Endothelial cell of umbilical vein (primary cell): Measurements from ENCODE around the gene ADCY5. TPM values are rescaled to one million over a fixed set of nuclear protein-coding genes. Genes with fewer than 3 reads are reported as not detected.

ENCODE experiments used
- BruUV-seq: library from RNA; stranded (reverse); fragments of 400-500 nt; replicated peaks from 2 replicates; lab custom pipeline; 2021; lab: Mats Ljungman, UMichigan
- CTCF ChIA-PET: fragments of 300-600, 350-600 bp; sonication (Branson Sonifier 250); formaldehyde crosslinking; loops from one replicate; lab custom pipeline; 2021; ENCODE audit warnings: antibody characterized with exemption, inconsistent platforms; lab: Charles Lee
- POLR2A ChIA-PET: fragments of 300-600, 350-600 bp; sonication (Branson Sonifier 250); formaldehyde crosslinking; loops from one replicate; lab custom pipeline; 2021; ENCODE audit warnings: antibody characterized with exemption, inconsistent platforms; lab: Charles Lee
- DNase-seq: peaks from one replicate; pipeline ENCODE4 v3.0.0-alpha.2; 2011; ENCODE audit warnings: low read depth, low spot score
- FAIRE-seq: peaks from 2 replicates; lab custom pipeline; 2011; peaks lifted over from hg19 to GRCh38; lab: Jason Lieb, UNC
- H2AFZ ChIP-seq: 2 replicates; pipeline ENCODE4 v1.6.0; 2012; ENCODE audit warnings: low read depth, low read length, control low read depth, inconsistent platforms
- H3K27ac ChIP-seq: 2 replicates; pipeline ENCODE4 v1.5.1; 2011; ENCODE audit warnings: low read depth, mild to moderate bottlenecking, control low read depth, low read length, moderate library complexity; ENCODE audit not compliant: insufficient read depth
- H3K27me3 ChIP-seq, 2 experiments: 2 replicates each; pipeline versions ENCODE4 v1.6.0 to v1.6.1; 2011; ENCODE audit warnings: low read length in 2 of 2, mixed read lengths in 1 of 2; ENCODE audit not compliant: control insufficient read depth in 2 of 2, insufficient read depth in 2 of 2
- H3K36me3 ChIP-seq, 2 experiments: 2 replicates in 1 of 2; 3 replicates in 1 of 2; pipeline ENCODE4 v1.5.1; 2011; ENCODE audit warnings: low read length in 2 of 2, mild to moderate bottlenecking in 1 of 2, moderate library complexity in 1 of 2; ENCODE audit not compliant: control insufficient read depth in 2 of 2, insufficient read depth in 2 of 2; ENCODE audit errors: extremely low read depth in 1 of 2
- H3K4me1 ChIP-seq: 3 replicates; pipeline ENCODE4 v1.5.1; 2011; ENCODE audit warnings: mild to moderate bottlenecking, low read length; ENCODE audit not compliant: control insufficient read depth, insufficient read depth; ENCODE audit errors: extremely low read depth
- H3K4me2 ChIP-seq: 2 replicates; pipeline ENCODE4 v1.6.1; 2011; ENCODE audit warnings: low read length, control low read depth, mixed read lengths; ENCODE audit not compliant: insufficient read depth
- H3K4me3 ChIP-seq, 3 experiments: fragments of 200-600 bp in 1 of 3; sonication (generic), shearing (Covaris generic) in 1 of 3; replicated peaks in 1 of 3; 2 replicates each; pipeline ENCODE4 v1.5.1; 2011 to 2016; ENCODE audit warnings: control low read depth in 3 of 3, low read length in 3 of 3, mild to moderate bottlenecking in 2 of 3, inconsistent platforms in 1 of 3, low read depth in 1 of 3, moderate library complexity in 1 of 3; ENCODE audit not compliant: insufficient read depth in 1 of 3
- H3K79me2 ChIP-seq: 2 replicates; pipeline ENCODE4 v1.6.0; 2012; ENCODE audit warnings: low read length, inconsistent platforms; ENCODE audit not compliant: control insufficient read depth, insufficient read depth
- H3K9ac ChIP-seq: replicated peaks from 2 replicates; pipeline ENCODE3; 2011; ENCODE audit warnings: low read length, control low read depth; ENCODE audit not compliant: insufficient read depth; ENCODE audit errors: extremely low read depth
- H3K9me1 ChIP-seq: replicated peaks from 3 replicates; pipeline ENCODE4 v1.6.0; 2011; ENCODE audit warnings: mild to moderate bottlenecking, low read length; ENCODE audit not compliant: control insufficient read depth, insufficient read depth; ENCODE audit errors: extremely low read depth
- H3K9me3 ChIP-seq: replicated peaks from 2 replicates; pipeline ENCODE4 v1.5.1; 2012; ENCODE audit warnings: low read length, inconsistent platforms; ENCODE audit not compliant: control insufficient read depth, insufficient read depth
- H4K20me1 ChIP-seq: replicated peaks from 2 replicates; pipeline ENCODE3; 2011; ENCODE audit warnings: mild to moderate bottlenecking, low read length; ENCODE audit not compliant: control insufficient read depth, insufficient read depth; ENCODE audit errors: extremely low read depth
- CTCF ChIP-seq, 2 donors: IDR thresholded peaks; 1 replicate in 1 of 2; 2 replicates in 1 of 2; pipeline ENCODE4 v1.5.1; 2011; ENCODE audit warnings: low read length in 2 of 2, mild to moderate bottlenecking in 2 of 2, moderate library complexity in 2 of 2, control low read depth in 1 of 2, inconsistent platforms in 1 of 2, low read depth in 1 of 2; ENCODE audit not compliant: insufficient read depth in 1 of 2; ENCODE audit errors: extremely low read depth in 1 of 2
- EZH2 ChIP-seq: IDR thresholded peaks from 2 replicates; pipeline ENCODE4 v1.6.1; 2012; ENCODE audit warnings: borderline replicate concordance, low read depth, mild to moderate bottlenecking, moderate library complexity, low read length, inconsistent platforms; ENCODE audit not compliant: severe bottlenecking
- FOS ChIP-seq: IDR thresholded peaks from 2 replicates; pipeline ENCODE4 v1.6.1; 2011; ENCODE audit warnings: mild to moderate bottlenecking, low read length, moderate library complexity, borderline replicate concordance; ENCODE audit not compliant: insufficient read depth
- GATA2 ChIP-seq: IDR thresholded peaks from 2 replicates; pipeline ENCODE4 v1.7.0; 2011; ENCODE audit warnings: low read depth, mild to moderate bottlenecking, moderate library complexity, mixed read lengths, low read length; ENCODE audit not compliant: insufficient read length, insufficient read depth
- JUN ChIP-seq: IDR thresholded peaks from 2 replicates; pipeline ENCODE4 v1.6.1; 2011; ENCODE audit warnings: borderline replicate concordance, low read depth; ENCODE audit not compliant: insufficient read length, insufficient read depth
- MAX ChIP-seq: IDR thresholded peaks from 2 replicates; pipeline ENCODE4 v1.6.1; 2011; ENCODE audit not compliant: insufficient read depth, insufficient read length
- MYC ChIP-seq: IDR thresholded peaks from one replicate; pipeline ENCODE4 v1.6.1; 2011; ENCODE audit warnings: mild to moderate bottlenecking, low read depth, low read length
- POLR2A ChIP-seq: IDR thresholded peaks from 2 replicates; pipeline ENCODE4 v1.6.1; 2012; ENCODE audit warnings: low read depth, mild to moderate bottlenecking, control low read depth, low read length
- POLR2AphosphoS5 ChIP-seq: IDR thresholded peaks from 2 replicates; pipeline ENCODE4 v1.6.1; 2012; ENCODE audit warnings: low read depth, mild to moderate bottlenecking, control low read depth, low read length, moderate library complexity; ENCODE audit not compliant: insufficient read depth
- dilution Hi-C: fragments of 300-500 bp; cut with MboI; formaldehyde crosslinking; loops from one replicate; pipeline ENCODE4 v1.15.0; 2019; ENCODE audit warnings: low sequenced_read_pairs; ENCODE audit not compliant: extremely low pct_ligation_motif_present
- intact Hi-C: fragments of 100-400 bp; cut with micrococcal nuclease; formaldehyde crosslinking; loops from one replicate; pipeline ENCODE4 v1.10.0; 2022
- polyA plus RNA-seq, 4 experiments: library from polyadenylated mRNA; depleted of rRNA in 3 of 4; stranded (reverse) in 3 of 4; unstranded in 1 of 4; fragments of >200 nt; gene quantifications; 2 replicates each; pipeline versions ENCODE4 v1.2.1 to v1.2.3, GENCODE V29; 2011 to 2012; ENCODE audit warnings: missing spikeins in 1 of 4
- total RNA-seq: library from RNA; stranded (reverse); gene quantifications from 2 replicates; pipeline ENCODE4 v1.2.3, GENCODE V29; 2021

Gene ADCY5
- total and polyA plus RNA-seq, 2 donors (not counting 3 experiments of a cell fraction or from before 2014, with no cell fraction given) = 0.01 TPM; not detected in 1

- Histone ChIP-seq H3K36me3 (no peaks in the 10 kb centered on the region), H3K9me1 (no peaks in the 10 kb centered on the region), H3K9ac (no peak overlapping the region), H4K20me1 (no peaks in the 10 kb centered on the region), H3K4me2 (no peak overlapping the region), H3K9me3 (no peaks in the 10 kb centered on the region), H3K4me1 (no peaks in the 10 kb centered on the region), H3K27ac (no peak overlapping the region), H3K4me3 (no peak overlapping the region), H3K79me2 (no peaks in the 10 kb centered on the region), H2AFZ (no peak overlapping the region), H3K27me3 (peaks cover 7 to 11% of the 10 kb centered on the region in 2 experiments)
- no peak for TF ChIP-seq FOS
- no peak for TF ChIP-seq MAX
- no peak for TF ChIP-seq MYC
- TF ChIP-seq POLR2AphosphoS5 = no peak
- TF ChIP-seq CTCF (IDR thresholded peaks at IDR 0.05; ENCODE audit: extremely low read depth in 1 of 2, insufficient read depth in 1 of 2, low read depth in 1 of 2, low read length in 2 of 2) = no peak
- TF ChIP-seq EZH2 = no peak
- TF ChIP-seq POLR2A = no peak
- TF ChIP-seq GATA2 = no peak
- no peak for TF ChIP-seq JUN
- POLR2A ChIA-PET = no interaction called here
- dilution Hi-C loops = no loop called here
- CTCF ChIA-PET = no interaction called here
- no TSS peak for BruUV-seq
- intact Hi-C loops = no loop called here
- FAIRE-seq = no peak
- DNase-seq = no peak
Observed at GRCh38 chr3:123475786-123476185, 26.9 kb upstream of the ADCY5 start.
